HG03565 (cell line): ENCODE results near the gene RPS6KA1.
"Not testable (repeated sequence)": the region's sequence is repeated elsewhere in the genome, so short reads cannot be mapped to it uniquely, and the experiment has no call there.

ENCODE experiments used
- ATAC-seq: cut with Tn5 transposase; IDR thresholded peaks from one replicate; pipeline ENCODE4 v1.9.1; 2021; ENCODE audit warnings: mild to moderate bottlenecking, moderate library complexity; ENCODE audit not compliant: unreplicated experiment

Gene RPS6KA1

GRCh38 chr1:26529655-26530409 lies at the start of gene RPS6KA1:
Gene RPS6KA1 (plus strand): TSS chr1:26529761. CDS start chr1:26529921, 160 bp downstream.
- ATAC-seq = peak; percentile 81

- ATAC-seq = no peak
Measured at GRCh38 chr1:26482921-26483320, 46.6 kb upstream of the RPS6KA1 start.

GRCh38 chr1:26483980-26484379 lies 45.6 kb upstream of the RPS6KA1 start:
- no peak for ATAC-seq

DNA sequence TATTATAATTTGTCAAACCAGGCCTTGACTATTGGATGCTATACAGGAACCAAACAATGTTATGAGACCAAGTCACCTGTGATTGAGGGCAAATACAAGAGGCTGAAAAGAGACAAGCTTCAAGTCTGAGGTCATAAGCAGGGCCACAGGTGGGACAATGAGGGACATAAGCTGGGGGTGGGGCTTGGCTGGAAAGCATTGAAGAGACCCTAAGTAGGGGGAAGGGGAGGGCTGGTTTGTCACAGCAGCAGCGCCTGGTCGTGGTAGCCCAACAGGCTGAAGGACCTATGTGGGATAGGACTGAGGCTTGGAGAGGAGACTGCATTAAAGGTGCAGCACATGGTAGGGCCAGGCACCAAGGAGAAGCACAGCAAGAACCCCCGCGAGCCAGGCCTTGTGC lies 39.4 kb upstream of the RPS6KA1 start:
- no peak for ATAC-seq

DNA sequence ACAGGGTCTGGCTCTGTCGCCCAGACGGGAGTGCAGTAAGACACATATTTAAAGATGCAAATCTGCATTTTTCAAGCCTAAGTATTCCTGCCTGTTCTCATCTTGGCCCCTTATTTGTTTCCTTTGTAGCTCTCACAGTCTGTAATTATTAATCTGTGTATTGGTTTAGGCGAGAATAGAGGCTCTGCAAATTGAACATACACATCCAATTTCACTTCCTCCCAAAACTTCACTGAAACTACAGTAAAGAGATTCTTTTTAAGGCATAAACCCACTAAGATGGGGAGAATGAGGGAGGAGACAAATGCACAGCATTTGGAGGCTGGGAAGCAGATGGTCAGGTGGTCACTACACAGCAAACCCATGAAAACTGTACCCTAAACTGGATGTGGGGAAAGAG lies 36.3 kb upstream of the RPS6KA1 start:
- no peak for ATAC-seq

GRCh38 chr1:26493938-26494337 lies 35.6 kb upstream of the RPS6KA1 start:
- ATAC-seq = no peak

- ATAC-seq = no peak
Measured at GRCh38 chr1:26496861-26497260, 32.7 kb upstream of the RPS6KA1 start.

GRCh38 chr1:26498894-26499293 lies 30.7 kb upstream of the RPS6KA1 start:
- ATAC-seq = no peak

GRCh38 chr1:26500488-26501175 lies 28.9 kb upstream of the RPS6KA1 start:
- peak; percentile 37 for ATAC-seq

GRCh38 chr1:26510711-26511110 lies 18.9 kb upstream of the RPS6KA1 start:
- not testable (repeated sequence) for ATAC-seq

DNA sequence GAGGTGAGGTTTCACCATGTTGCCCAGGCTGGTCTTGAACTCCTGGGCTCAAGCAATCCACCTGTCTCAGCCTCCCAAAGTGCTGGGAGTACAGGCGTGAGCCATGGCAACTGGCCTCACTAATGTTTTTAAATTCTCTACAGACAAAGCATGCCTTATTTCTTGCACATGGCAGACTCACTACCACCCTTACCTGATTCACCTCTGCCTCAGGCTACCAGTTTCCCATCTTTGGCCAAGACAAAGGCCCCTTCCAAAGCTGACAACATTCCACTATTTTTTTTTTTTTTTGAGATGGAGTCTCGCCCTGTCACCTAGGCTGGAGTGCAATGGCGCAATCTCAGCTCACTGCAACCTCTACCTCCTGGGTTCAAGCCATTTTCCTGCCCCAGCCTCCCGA lies 13.7 kb upstream of the RPS6KA1 start:
- ATAC-seq = not testable (repeated sequence)

DNA sequence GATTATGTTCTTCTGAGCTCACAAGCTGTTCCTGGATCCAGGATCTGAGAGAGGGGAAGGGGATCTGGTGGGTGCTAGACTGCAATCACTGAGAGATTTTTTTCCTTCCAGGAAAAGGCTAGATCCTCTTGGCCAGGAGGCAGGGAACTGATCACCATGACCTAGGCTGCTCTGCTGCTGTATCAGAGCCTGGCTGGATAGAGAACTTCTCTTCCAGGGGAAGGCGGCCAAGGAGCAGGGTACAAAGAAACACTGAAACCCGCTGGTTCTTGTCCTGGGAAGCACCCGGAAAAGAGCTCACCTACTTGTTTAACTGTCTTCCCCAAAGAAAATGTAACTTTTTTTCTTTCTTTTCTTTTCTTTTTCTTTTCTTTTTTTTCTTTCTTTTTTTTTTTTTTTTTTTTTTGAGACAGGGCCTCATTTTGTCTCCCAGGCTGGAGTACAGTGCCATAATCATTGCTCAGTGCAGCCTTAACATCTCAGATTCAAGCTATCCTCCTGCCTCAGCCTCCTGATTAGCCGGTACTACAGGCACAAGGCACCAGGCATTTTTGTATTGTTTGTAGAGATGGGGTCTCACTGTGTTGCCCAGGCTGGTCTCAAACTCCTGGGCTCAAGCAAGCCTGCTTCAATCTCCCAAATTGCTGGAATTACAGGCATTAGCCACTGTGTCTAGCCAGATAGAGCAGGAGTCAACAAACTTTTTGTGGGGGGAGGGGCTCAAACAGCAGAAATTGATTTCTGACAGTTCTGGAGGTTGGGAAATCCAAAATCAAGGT lies 12.4 kb upstream of the RPS6KA1 start:
- ATAC-seq = no peak

DNA sequence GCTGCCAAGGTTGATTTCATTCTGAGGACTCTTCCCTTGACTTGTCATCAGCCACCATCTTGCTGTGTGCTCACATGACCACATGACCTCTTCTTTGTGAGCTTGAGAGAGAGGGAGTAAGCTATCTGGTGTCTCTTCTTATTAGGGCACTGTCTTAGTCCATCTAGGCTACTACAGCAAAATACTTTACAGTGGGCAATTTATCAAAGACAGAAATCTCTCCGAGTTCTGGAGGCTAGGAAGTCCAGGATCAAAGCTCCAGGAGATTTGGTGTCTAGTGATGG lies 11.9 kb upstream of the RPS6KA1 start:
- no peak for ATAC-seq

DNA sequence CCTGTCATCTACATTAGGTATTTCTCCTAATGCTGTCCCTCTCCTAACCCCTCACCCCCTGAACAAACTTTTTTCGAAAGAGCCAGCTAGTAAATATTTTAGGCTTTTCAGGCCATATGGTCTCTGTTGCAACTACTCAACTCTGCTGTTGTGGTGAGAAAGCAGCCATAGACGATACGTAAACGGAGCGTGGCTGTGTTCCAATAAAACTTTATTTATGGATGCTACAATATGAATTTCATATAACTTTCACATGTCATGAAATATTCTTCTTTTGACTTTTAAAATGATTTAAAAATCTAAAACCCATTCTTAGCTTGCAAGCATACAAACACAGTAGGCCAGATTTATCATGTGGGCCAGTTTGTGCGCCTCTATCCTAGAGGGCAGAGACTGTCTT lies 11.2 kb upstream of the RPS6KA1 start:
- ATAC-seq = no peak

- ATAC-seq = no peak
Measured at GRCh38 chr1:26520339-26520738, 9.2 kb upstream of the RPS6KA1 start.

DNA sequence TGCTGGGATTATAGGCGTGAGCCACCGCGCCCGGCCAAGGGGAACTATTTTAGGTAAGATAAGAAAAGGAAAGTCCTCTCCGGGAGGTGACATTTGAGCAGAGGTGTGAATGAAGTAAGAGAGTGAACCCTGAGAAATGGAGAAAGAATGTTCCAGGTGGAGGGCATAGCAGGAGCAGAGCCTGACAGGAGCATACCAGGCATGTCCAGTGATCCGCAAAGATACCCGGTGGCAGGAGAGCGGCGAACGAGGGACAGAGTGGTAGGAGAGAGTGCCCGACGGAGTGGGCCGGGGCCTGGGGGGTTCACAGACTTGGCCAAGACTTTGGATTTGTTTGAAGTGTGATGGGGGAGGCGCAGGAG lies 7.9 kb upstream of the RPS6KA1 start:
- ATAC-seq = no peak

- no peak for ATAC-seq
Measured at GRCh38 chr1:26522073-26522472, 7.5 kb upstream of the RPS6KA1 start.

GRCh38 chr1:26524181-26524580 lies 5.4 kb upstream of the RPS6KA1 start:
- no peak for ATAC-seq

GRCh38 chr1:26526287-26526686 lies 3.3 kb upstream of the RPS6KA1 start:
- ATAC-seq = no peak

- no peak for ATAC-seq
Measured at GRCh38 chr1:26529405-26529654, 231 bp upstream of the RPS6KA1 start.

GRCh38 chr1:26530410-26530894 lies 891 bp downstream of the RPS6KA1 start:
- ATAC-seq = no peak
